Activated CD4-positive, alpha-beta memory T cell treated with anti-CD3 and anti-CD28 coated beads for 36 hours (primary cell): ENCODE data around the gene NAT9. TPM values are rescaled to one million over a fixed set of nuclear protein-coding genes. Genes with fewer than 3 reads are reported as not detected.

Experiments
- CTCF ChIA-PET: fragments of 350-600 bp; sonication (Branson Sonifier 250); formaldehyde crosslinking; loops from one replicate; lab custom pipeline; 2021; ENCODE audit warnings: antibody characterized with exemption, inconsistent platforms; lab: Charles Lee
- POLR2A ChIA-PET: fragments of 350-600 bp; sonication (Branson Sonifier 250); formaldehyde crosslinking; loops from one replicate; lab custom pipeline; 2021; ENCODE audit warnings: antibody characterized with exemption; lab: Charles Lee
- DNase-seq: peaks from one replicate; pipeline ENCODE4 v3.0.0-alpha.2; 2020
- H3K27ac Mint-ChIP-seq: one replicate; pipeline ENCODE4 v1.8.0; 2021; ENCODE audit warnings: mixed read lengths
- H3K27me3 Mint-ChIP-seq: one replicate; pipeline ENCODE4 v1.8.0; 2021; ENCODE audit warnings: mixed read lengths
- H3K36me3 Mint-ChIP-seq: one replicate; pipeline ENCODE4 v1.8.0; 2021; ENCODE audit warnings: mixed read lengths
- H3K4me1 Mint-ChIP-seq: one replicate; pipeline ENCODE4 v1.8.0; 2021; ENCODE audit warnings: low read depth, mixed read lengths
- H3K4me3 Mint-ChIP-seq: one replicate; pipeline ENCODE4 v1.8.0; 2021; ENCODE audit warnings: mild to moderate bottlenecking, mixed read lengths
- H3K9me3 Mint-ChIP-seq: one replicate; pipeline ENCODE4 v1.8.0; 2021; ENCODE audit warnings: mixed read lengths
- intact Hi-C: fragments of 100-400 bp; cut with micrococcal nuclease; formaldehyde crosslinking; loops from one replicate; pipeline ENCODE4 v1.15.1; 2023
- total RNA-seq, 2 experiments: library from RNA; stranded (reverse); gene quantifications; one replicate each; pipeline ENCODE4 v1.2.3, GENCODE V29; 2021

Gene NAT9
- total RNA-seq, 2 experiments from 2014 or later, result 42.9 to 46.9 TPM

DNA sequence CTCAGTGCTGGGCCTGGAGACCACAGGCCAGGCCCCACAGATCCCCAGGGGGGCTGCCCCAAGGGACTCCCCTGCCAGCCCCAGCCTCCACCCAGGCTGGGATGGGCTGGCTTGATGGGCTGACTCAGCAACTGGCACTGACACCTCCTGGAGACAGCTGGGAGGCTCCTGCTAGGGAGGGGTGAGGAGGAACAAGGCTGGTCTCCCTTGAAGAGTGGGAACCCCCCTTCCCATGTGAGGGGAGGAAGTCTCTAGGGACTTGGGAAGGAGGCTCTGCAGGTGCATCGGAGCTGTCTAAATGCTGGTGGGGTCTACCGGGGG lies 17.3 kb downstream of the NAT9 start:
- H3K27ac Mint-ChIP-seq, result peak overlapping the region; percentile 85
- intact Hi-C loops, result loop anchor here (1.0 to 2.0 kb wide), 2 partner anchors 8 to 16 kb away; no protein-coding TSS in a partner anchor
- H3K4me3 Mint-ChIP-seq, result peak overlapping the region; percentile 23

DNA sequence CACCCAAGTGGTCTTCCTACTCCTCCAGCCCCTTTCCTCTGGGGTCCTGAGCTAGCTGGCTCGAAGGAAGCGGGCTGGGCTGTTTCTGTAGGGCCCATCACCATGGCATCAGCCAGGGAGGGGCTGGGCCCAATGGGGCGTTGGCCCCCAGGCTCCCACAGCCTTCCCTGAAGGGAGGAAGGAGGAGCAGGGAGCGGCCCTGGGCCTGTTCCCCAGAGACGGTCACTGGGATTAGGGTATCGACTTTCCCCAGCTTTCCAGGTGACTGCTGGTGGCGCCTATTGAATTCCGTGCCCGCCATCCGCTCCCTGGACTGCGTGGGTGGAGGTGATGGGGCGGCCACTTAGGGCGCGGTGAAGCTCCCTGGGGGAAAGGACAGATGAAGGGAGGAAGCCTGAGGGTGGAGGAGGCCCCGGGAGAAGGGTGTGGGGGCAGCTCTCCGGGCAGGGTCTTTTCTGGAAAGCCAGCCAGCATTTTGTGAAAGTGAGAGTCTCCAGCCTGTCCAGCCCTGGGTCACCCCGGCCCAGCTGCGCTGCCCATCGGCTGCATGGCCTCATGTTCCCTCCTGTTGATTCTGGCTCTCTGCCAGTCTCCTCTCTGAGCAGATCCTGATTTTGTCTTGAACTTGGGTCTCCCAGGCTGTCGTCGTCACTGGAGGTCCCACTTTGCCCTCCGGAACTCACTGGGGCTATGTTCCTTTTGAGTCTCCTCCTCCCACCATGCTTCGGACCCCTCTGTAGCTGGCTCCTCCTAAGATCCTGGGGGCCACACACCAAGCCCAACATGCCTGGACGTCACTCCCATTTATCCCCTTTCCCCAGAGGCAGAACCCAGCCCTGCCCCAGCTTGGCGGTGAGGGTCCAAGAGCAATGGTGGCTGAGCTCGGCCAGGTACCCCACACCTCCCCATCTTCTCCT lies 18.0 kb downstream of the NAT9 start:
- Mint-ChIP-seq H3K36me3 (peaks cover 2% of the 10 kb centered on the region), H3K27me3 (no peaks in the 10 kb centered on the region), H3K4me3 (no peak overlapping the region), H3K27ac (peak overlapping the region; percentile 85), H3K9me3 (no peaks in the 10 kb centered on the region), H3K4me1 (peaks cover 78% of the 10 kb centered on the region)
- intact Hi-C loops, result loop anchor here (2.0 kb wide), 1 partner anchor 15 kb away; no protein-coding TSS in a partner anchor
- ChIA-PET CTCF (interaction anchor here (1.1 to 14.9 kb wide), 9 partner anchors 8 to 104 kb away, joined by 4 to 176 read pairs (median 35); partner anchors contain the start of genes NHERF1 and RAB37), POLR2A (interaction anchor here (0.9 to 3.0 kb wide), 2 partner anchors 9 to 16 kb away, joined by 3 to 16 read pairs; no protein-coding TSS in a partner anchor)
- DNase-seq, result no peak

More for the DNA sequence above, 17.3 kb downstream of the NAT9 start:
- Mint-ChIP-seq H3K27me3 (no peaks in the 10 kb centered on the region), H3K9me3 (no peaks in the 10 kb centered on the region), H3K4me1 (peaks cover 72% of the 10 kb centered on the region), H3K36me3 (no peaks in the 10 kb centered on the region)
- ChIA-PET POLR2A (interaction anchor here (1.3 to 3.0 kb wide), 2 partner anchors 9 to 10 kb away, joined by 5 to 16 read pairs; no protein-coding TSS in a partner anchor), CTCF (interaction anchor here (1.0 to 14.9 kb wide), 11 partner anchors 9 to 103 kb away, joined by 3 to 176 read pairs (median 32); partner anchors contain the start of genes NHERF1 and RAB37)
- peak; percentile 54 for DNase-seq

DNA sequence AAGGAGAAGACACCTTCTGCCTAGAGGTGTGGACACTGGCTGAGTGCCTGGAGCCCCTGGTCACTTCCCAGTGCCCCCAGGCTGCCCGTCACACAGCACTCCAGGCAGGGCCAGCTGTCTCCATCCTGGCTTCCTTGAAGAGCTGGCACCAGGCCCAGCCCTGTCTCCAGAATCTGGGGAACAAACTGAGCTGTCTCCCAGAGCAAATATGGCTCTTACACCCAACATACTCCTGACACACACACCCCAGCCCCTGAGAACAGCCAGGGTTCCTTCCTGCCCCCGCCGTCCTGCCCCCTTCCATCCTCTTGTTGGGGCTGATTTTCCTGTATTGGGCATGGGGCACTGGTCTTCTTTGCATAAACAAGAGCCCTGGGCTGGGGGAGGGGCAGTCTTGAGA lies 18.6 kb downstream of the NAT9 start:
- POLR2A ChIA-PET, result interaction anchor here (0.9 to 3.0 kb wide), 2 partner anchors 8 to 17 kb away, joined by 3 to 16 read pairs; no protein-coding TSS in a partner anchor
- intact Hi-C loops, result no loop called here

DNA sequence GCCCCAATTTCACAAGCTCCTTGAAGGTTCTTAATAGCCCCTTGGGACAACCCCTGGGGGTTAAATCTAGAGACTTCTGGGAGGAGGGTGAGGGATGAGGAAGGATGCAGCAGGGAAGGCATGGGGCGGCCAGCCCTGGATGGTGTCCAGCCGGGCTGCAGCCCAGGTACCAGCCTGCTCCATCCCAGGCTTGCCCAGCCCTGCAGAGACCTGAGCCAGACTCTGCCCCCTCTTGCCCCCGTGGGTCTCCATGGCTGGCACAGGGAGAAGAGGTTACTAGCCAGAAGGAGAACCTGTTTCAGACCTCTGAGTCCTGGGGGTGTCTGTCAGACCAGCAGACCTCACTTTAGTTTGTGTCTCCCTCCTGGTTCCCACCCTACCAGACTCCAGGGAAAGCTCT lies 19.3 kb downstream of the NAT9 start:
- ChIA-PET POLR2A (no interaction called here), CTCF (interaction anchor here (0.9 to 14.9 kb wide), 9 partner anchors 10 to 105 kb away, joined by 3 to 176 read pairs (median 35); partner anchors contain the start of genes NHERF1 and RAB37)
- no peak for DNase-seq
- intact Hi-C loops, result no loop called here
- H3K4me3 Mint-ChIP-seq, result no peak overlapping the region
- no peaks in the 10 kb centered on the region for H3K27me3 Mint-ChIP-seq
- H3K36me3 Mint-ChIP-seq, result peaks cover 12% of the 10 kb centered on the region
- H3K4me1 Mint-ChIP-seq, result peaks cover 88% of the 10 kb centered on the region
- H3K9me3 Mint-ChIP-seq, result no peaks in the 10 kb centered on the region
- H3K27ac Mint-ChIP-seq, result peak overlapping the region; percentile 85

More for the DNA sequence above, 18.6 kb downstream of the NAT9 start:
- peak overlapping the region; percentile 85 for H3K27ac Mint-ChIP-seq
- CTCF ChIA-PET, result interaction anchor here (1.0 to 14.9 kb wide), 9 partner anchors 7 to 104 kb away, joined by 3 to 176 read pairs (median 35); partner anchors contain the start of genes NHERF1 and RAB37
- DNase-seq, result no peak
- H3K36me3 Mint-ChIP-seq, result peaks cover 8% of the 10 kb centered on the region
- no peaks in the 10 kb centered on the region for H3K27me3 Mint-ChIP-seq
- no peaks in the 10 kb centered on the region for H3K9me3 Mint-ChIP-seq
- H3K4me1 Mint-ChIP-seq, result peaks cover 82% of the 10 kb centered on the region
- H3K4me3 Mint-ChIP-seq, result no peak overlapping the region

DNA sequence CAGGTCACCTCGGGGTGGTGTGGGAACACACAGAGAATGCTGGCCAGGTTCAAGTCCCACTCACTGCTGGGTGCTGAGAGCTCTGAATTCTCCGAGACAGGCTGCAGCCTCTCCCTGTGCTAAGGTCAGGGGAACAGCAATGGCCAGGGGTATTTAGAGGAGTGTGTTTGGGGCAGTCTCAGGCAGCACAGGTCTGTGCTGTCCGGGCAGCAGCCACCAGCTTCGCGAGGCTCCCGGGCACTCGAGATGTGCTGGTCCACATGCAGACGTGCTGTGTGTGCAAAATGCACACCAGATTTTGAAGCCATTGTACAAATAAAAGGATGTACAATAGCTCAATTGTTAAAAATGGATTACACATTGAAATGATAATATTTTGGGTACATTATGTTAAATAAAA lies 20.6 kb downstream of the NAT9 start:
- Mint-ChIP-seq H3K27ac (peak overlapping the region; percentile 49), H3K4me1 (peaks cover 84% of the 10 kb centered on the region), H3K27me3 (no peaks in the 10 kb centered on the region), H3K4me3 (no peak overlapping the region), H3K9me3 (no peaks in the 10 kb centered on the region), H3K36me3 (peaks cover 18% of the 10 kb centered on the region)
- ChIA-PET POLR2A (no interaction called here), CTCF (interaction anchor here (3.7 to 14.9 kb wide), 5 partner anchors 10 to 98 kb away, joined by 27 to 176 read pairs (median 36); partner anchors contain the start of gene RAB37)
- intact Hi-C loops, result no loop called here
- no peak for DNase-seq

DNA sequence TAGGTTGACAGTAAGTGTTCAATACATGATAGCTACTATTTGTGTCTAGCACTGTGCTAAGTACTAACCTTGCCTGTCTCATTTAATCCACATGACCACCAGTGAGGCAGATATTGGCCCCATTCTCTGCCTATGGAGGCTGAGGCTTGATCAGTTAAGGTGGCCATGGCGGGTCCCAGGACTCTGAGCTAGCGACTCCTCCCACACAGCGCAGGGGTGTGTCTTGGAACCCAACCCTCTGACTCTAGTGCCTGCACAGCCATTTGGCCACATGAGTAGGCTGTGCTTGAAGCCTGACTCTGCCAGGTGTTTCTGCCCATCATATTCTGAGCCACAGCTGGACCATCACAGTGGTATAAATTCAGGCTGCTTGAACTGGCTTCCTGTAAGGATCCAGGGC lies 21.3 kb downstream of the NAT9 start:
- H3K4me3 Mint-ChIP-seq, result no peak overlapping the region
- peaks cover 22% of the 10 kb centered on the region for H3K36me3 Mint-ChIP-seq
- H3K4me1 Mint-ChIP-seq, result peaks cover 77% of the 10 kb centered on the region
- ChIA-PET CTCF (interaction anchor here (1.8 to 14.9 kb wide), 6 partner anchors 10 to 98 kb away, joined by 4 to 176 read pairs (median 36); partner anchors contain the start of gene RAB37), POLR2A (no interaction called here)
- H3K27ac Mint-ChIP-seq, result peak overlapping the region; percentile 35
- no peaks in the 10 kb centered on the region for H3K9me3 Mint-ChIP-seq
- intact Hi-C loops, result no loop called here
- H3K27me3 Mint-ChIP-seq, result no peaks in the 10 kb centered on the region
- DNase-seq, result peak; percentile 54

DNA sequence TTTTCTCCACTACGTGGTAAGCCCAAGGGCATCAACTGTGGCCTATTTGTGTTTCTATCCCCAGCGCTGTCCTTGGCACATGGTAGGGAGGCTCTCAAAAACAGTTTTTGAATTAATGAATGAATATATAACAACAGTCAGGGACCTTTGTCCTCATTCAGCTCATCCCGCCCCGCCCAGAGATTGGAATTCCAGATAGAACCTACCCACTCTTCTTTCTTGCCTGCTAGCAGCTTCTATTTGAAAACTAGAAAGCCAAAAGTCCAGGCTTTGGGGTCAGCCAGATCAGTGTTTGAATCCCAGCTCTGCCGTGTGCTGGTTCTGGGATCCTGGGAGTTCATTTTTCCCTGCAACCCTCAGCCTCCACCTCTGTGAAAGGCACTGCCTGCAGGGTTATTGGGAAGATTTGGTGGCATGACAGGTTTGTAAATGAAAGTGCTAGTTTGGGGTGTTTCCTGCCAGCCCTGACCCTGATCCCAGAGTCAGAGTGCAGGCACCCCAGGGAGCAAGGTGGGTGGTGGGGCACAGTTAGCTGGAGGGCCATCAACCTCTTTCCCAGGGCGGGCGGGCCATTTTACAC lies 23.2 kb downstream of the NAT9 start:
- intact Hi-C loops, result no loop called here
- CTCF ChIA-PET, result interaction anchor here (0.9 to 14.9 kb wide), 7 partner anchors 8 to 96 kb away, joined by 4 to 176 read pairs (median 17); partner anchors contain the start of gene RAB37
- H3K4me3 Mint-ChIP-seq, result peak overlapping the region; percentile 35
- no peaks in the 10 kb centered on the region for H3K27me3 Mint-ChIP-seq
- H3K27ac Mint-ChIP-seq, result peak overlapping the region; percentile 85
- no peak for DNase-seq
- peaks cover 59% of the 10 kb centered on the region for H3K4me1 Mint-ChIP-seq
- H3K36me3 Mint-ChIP-seq, result peaks cover 27% of the 10 kb centered on the region
- H3K9me3 Mint-ChIP-seq, result no peaks in the 10 kb centered on the region
- POLR2A ChIA-PET, result interaction anchor here (1.0 kb wide), 1 partner anchor 23 kb away, joined by 3 read pairs; the partner anchor contains the start of gene NAT9

DNA sequence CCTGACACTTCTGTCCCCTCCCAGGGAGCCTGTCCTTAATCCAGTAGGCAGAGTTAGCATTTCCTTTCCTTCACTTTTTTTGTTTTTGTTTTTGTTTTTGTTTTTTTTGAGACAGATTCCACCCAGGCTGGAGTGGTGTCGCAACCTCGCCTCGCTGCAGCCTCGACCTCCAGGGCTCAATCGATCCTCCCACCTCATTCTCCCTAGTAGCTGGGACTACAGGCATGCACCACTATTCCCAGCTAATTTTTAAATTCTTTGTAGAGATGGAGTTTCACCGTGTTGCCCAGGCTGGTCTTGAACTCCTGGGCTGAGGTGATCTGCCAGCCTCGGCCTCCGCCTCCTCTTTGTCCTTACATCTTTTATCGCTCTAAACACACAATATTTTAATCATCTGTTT lies 23.7 kb downstream of the NAT9 start:
- Mint-ChIP-seq H3K27me3 (no peaks in the 10 kb centered on the region), H3K27ac (peak overlapping the region; percentile 85), H3K4me1 (peaks cover 59% of the 10 kb centered on the region), H3K36me3 (peaks cover 27% of the 10 kb centered on the region), H3K4me3 (peak overlapping the region; percentile 35), H3K9me3 (no peaks in the 10 kb centered on the region)
- intact Hi-C loops, result no loop called here
- POLR2A ChIA-PET, result interaction anchor here (3.6 to 4.4 kb wide), 2 partner anchors 15 to 24 kb away, joined by 13 to 24 read pairs; partner anchors contain the start of gene NAT9
- CTCF ChIA-PET, result interaction anchor here (1.3 to 14.9 kb wide), 4 partner anchors 7 to 39 kb away, joined by 8 to 176 read pairs (median 22); no protein-coding TSS in a partner anchor
- no peak for DNase-seq

DNA sequence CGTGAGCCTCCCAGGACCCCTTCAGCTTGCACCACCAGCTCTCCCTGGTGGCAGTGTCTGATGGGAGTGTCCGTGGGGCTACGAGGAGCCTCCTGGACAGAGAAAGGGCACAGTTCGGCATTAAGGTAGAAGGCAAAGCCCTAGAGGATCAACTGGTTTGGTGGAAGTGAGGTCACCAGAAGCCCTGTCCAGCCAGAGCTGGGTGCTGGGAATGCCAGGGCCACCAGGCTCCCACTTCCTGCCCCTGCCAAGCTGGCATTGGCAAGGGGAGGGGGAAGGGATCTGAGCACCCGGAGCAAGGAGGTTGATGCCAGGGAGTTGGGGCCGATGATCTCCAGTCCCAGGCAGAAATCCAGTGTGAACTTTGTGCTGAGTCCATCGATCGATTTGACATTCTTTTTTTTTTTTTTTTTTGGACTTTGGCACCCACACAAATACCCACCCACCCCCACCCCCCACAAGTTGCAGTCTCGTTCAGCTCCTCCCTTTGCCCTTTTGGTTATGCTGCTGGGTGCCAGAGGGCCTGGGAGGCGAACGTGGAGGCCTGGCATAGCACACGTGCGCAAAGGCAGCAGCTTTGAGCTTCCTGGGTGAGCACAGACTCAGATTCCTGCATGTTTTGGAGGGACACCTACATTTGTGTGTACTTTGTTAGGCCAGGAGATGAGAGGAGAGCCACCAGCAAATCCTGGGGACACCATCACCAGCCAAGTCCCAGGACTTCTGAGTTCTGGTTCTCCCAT lies 25.6 kb downstream of the NAT9 start:
- POLR2A ChIA-PET, result interaction anchor here (0.9 to 4.4 kb wide), 12 partner anchors 8 to 262 kb away, joined by 3 to 24 read pairs (median 6); partner anchors contain the start of genes FDXR, MRPL58, NAT9 and RAB37
- H3K27me3 Mint-ChIP-seq, result no peaks in the 10 kb centered on the region
- H3K4me3 Mint-ChIP-seq, result peak overlapping the region; percentile 84
- intact Hi-C loops, result loop anchor here (1.0 kb wide), 1 partner anchor 9 kb away; no protein-coding TSS in a partner anchor
- no peaks in the 10 kb centered on the region for H3K9me3 Mint-ChIP-seq
- DNase-seq, result peak; percentile 40
- peaks cover 27% of the 10 kb centered on the region for H3K36me3 Mint-ChIP-seq
- peaks cover 55% of the 10 kb centered on the region for H3K4me1 Mint-ChIP-seq
- peak overlapping the region; percentile 85 for H3K27ac Mint-ChIP-seq
- CTCF ChIA-PET, result interaction anchor here (0.7 to 14.9 kb wide), 16 partner anchors 9 to 208 kb away, joined by 3 to 176 read pairs (median 5); partner anchors contain the start of genes FDXR, NAT9 and RAB37

DNA sequence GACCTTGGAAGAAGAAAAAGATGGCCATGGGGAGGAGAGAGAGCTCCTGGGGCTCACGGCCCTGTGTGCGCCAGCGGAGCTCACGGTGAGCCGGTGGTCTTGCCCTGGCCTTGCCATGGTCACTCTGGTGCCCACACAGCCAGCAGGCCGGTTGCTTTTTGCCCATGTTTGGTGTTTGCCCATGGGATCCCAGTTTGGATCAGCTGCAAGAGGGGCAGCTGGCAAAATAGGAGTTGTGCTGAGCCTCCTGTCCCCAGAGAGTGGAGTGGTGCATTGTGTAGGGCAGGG lies 26.2 kb downstream of the NAT9 start:
- POLR2A ChIA-PET, result interaction anchor here (0.9 to 4.4 kb wide), 12 partner anchors 9 to 262 kb away, joined by 3 to 24 read pairs (median 8); partner anchors contain the start of genes FDXR, MRPL58, NAT9 and RAB37

More for the DNA sequence above, 26.2 kb downstream of the NAT9 start:
- peaks cover 27% of the 10 kb centered on the region for H3K36me3 Mint-ChIP-seq
- intact Hi-C loops, result no loop called here
- no peaks in the 10 kb centered on the region for H3K27me3 Mint-ChIP-seq
- H3K27ac Mint-ChIP-seq, result peak overlapping the region; percentile 85
- no peak for DNase-seq
- H3K4me1 Mint-ChIP-seq, result peaks cover 50% of the 10 kb centered on the region
- no peaks in the 10 kb centered on the region for H3K9me3 Mint-ChIP-seq
- CTCF ChIA-PET, result interaction anchor here (0.7 to 14.9 kb wide), 16 partner anchors 9 to 431 kb away, joined by 3 to 176 read pairs (median 3); partner anchors contain the start of genes FDXR and RAB37
- H3K4me3 Mint-ChIP-seq, result peak overlapping the region; percentile 84
